Naive thymus-derived CD4-positive, alpha-beta T cell (primary cell): ENCODE data around the gene F12. TPM values are rescaled to one million over a fixed set of nuclear protein-coding genes. Genes with fewer than 3 reads are reported as not detected.

Experiments
- ATAC-seq: fragments of 150-1000 bp; cut with Tn5 transposase; 2 replicates; pipeline ENCODE4 v1.10.0; 2021; ENCODE audit warnings: mild to moderate bottlenecking, moderate library complexity
- CTCF ChIA-PET: fragments of 350-600 bp; sonication (Branson Sonifier 250); formaldehyde crosslinking; loops from one replicate; lab custom pipeline; 2021; ENCODE audit warnings: antibody characterized with exemption; lab: Charles Lee
- POLR2A ChIA-PET: fragments of 350-600 bp; sonication (Branson Sonifier 250); formaldehyde crosslinking; loops from one replicate; lab custom pipeline; 2021; ENCODE audit warnings: antibody characterized with exemption, inconsistent platforms; lab: Charles Lee
- DNase-seq, 9 donors: peaks; one replicate each; pipeline versions ENCODE4 v3.0.0 to v3.0.0-alpha.2; 2020 to 2022; ENCODE audit warnings: mixed read lengths in 1 of 9
- H3K27ac ChIP-seq: one replicate; pipeline ENCODE4 v1.7.0; 2013; ENCODE audit warnings: mild to moderate bottlenecking, low read depth, low read length, moderate library complexity
- H3K27me3 ChIP-seq, 2 donors: one replicate each; pipeline ENCODE4 v1.7.0; 2013; ENCODE audit warnings: low read length in 2 of 2, mild to moderate bottlenecking in 2 of 2, moderate library complexity in 2 of 2; ENCODE audit not compliant: control insufficient read depth in 2 of 2, insufficient read depth in 2 of 2
- H3K36me3 ChIP-seq, 3 experiments: 1 replicate in 2 of 3; 2 replicates in 1 of 3; pipeline ENCODE4 v1.7.0; 2013; ENCODE audit warnings: low read length in 3 of 3, mild to moderate bottlenecking in 3 of 3, moderate library complexity in 1 of 3; ENCODE audit not compliant: insufficient read depth in 3 of 3, control insufficient read depth in 2 of 3
- H3K4me1 ChIP-seq, 2 donors: one replicate each; pipeline ENCODE4 v1.7.0; 2013; ENCODE audit warnings: low read length in 2 of 2, mild to moderate bottlenecking in 2 of 2, moderate library complexity in 1 of 2; ENCODE audit not compliant: control insufficient read depth in 2 of 2, insufficient read depth in 2 of 2
- H3K4me3 ChIP-seq: 2 replicates; pipeline ENCODE4 v1.7.0; 2013; ENCODE audit warnings: mild to moderate bottlenecking, low read length
- H3K9me3 ChIP-seq, 3 experiments: 1 replicate in 2 of 3; 2 replicates in 1 of 3; pipeline ENCODE4 v1.7.0; 2013; ENCODE audit warnings: low read length in 3 of 3; ENCODE audit not compliant: control insufficient read depth in 2 of 3
- H3K27ac Mint-ChIP-seq, 9 donors: one replicate each; pipeline ENCODE4 v1.8.0; 2020 to 2022; ENCODE audit warnings: mixed read lengths in 9 of 9, mild to moderate bottlenecking in 8 of 9, moderate library complexity in 5 of 9, inconsistent platforms in 2 of 9
- H3K27me3 Mint-ChIP-seq, 5 donors: one replicate each; pipeline ENCODE4 v1.8.0; 2021 to 2022; ENCODE audit warnings: mixed read lengths in 5 of 5, mild to moderate bottlenecking in 1 of 5
- H3K36me3 Mint-ChIP-seq, 5 donors: one replicate each; pipeline ENCODE4 v1.8.0; 2020 to 2022; ENCODE audit warnings: mixed read lengths in 5 of 5, mild to moderate bottlenecking in 3 of 5, inconsistent platforms in 1 of 5
- H3K4me1 Mint-ChIP-seq, 7 donors: one replicate each; pipeline ENCODE4 v1.8.0; 2020 to 2022; ENCODE audit warnings: mixed read lengths in 7 of 7, mild to moderate bottlenecking in 3 of 7, inconsistent platforms in 1 of 7
- H3K4me3 Mint-ChIP-seq, 10 donors: one replicate each; pipeline ENCODE4 v1.8.0; 2020 to 2022; ENCODE audit warnings: mild to moderate bottlenecking in 10 of 10, mixed read lengths in 10 of 10, moderate library complexity in 6 of 10, inconsistent platforms in 2 of 10
- H3K9me3 Mint-ChIP-seq, 11 donors: one replicate each; pipeline ENCODE4 v1.8.0; 2020 to 2022; ENCODE audit warnings: mixed read lengths in 11 of 11, mild to moderate bottlenecking in 4 of 11, inconsistent platforms in 1 of 11, moderate library complexity in 1 of 11
- intact Hi-C, 2 donors: fragments of 100-400 bp; cut with micrococcal nuclease; formaldehyde crosslinking; loops; one replicate each; pipeline ENCODE4 v1.15.1; 2023
- polyA plus RNA-seq, 2 donors: library from polyadenylated mRNA; unstranded; fragments of 300-500 nt; fragmentation: Illumina TruSeq; gene quantifications; one replicate each; pipeline ENCODE4 v1.2.3, GENCODE V29; 2021
- total RNA-seq, 6 experiments: library from RNA in 5 of 6; stranded (reverse) in 5 of 6; gene quantifications; 1 replicate in 5 of 6; 2 replicates in 1 of 6; pipeline ENCODE4 v1.2.3 and lab custom pipeline; 2021 to 2026

Gene F12
- total and polyA plus RNA-seq, 7 experiments from 2014 or later = 0.16 to 2.1 (median 0.49) TPM; not detected in 3

DNA sequence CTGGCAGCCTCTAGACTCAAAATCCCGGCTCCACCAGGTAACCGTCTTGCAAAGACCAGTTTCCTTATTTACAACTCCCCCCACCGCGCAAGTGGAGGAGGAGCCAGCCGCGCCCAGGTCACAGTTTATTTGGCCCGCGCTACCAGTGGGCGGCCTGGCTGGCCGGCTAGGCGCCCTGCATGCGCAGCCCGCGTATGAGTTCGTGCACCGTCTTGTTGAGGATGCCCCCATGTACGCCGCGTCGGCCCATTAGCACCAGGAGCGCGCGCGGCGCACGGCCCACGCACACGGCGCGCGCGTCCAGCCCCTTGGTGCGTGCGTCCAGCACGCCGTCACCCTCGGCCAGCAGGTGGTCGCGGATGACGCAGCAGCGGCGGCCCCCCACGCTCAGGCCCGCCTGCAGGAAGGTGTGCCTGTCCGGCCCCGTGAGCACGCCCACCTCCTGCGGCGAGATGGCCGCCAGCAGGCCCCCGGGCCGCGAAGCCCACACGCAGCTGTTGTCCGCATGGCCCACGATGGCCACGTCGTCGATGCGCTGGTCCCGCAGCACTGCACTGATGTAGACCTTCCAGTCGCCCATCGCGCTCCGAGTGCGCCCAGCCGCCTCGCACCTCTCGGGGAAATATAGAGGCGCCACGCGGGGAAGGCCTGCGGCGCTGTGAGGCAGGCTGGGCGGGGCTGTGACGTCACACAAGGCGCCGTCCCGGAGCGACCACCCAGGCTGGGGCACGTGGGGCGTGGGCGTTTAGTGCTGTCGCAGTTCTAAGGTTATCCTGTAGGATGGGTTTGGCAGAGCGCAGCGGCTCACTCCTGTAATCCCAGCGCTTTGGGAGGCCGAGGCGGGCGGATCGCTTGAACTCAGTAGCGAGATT is 9.1 kb downstream of the F12 start, which contains the start of gene PFN3:
TSS of gene PFN3 (minus strand) at position 665 of the 872 bp plus-strand sequence. CDS start at position 580, 85 bp downstream.
- H3K27ac ChIP-seq = no peak within 1 kb of the TSS
- CTCF ChIA-PET = interaction anchor here (0.6 to 9.6 kb wide), 6 partner anchors 9 to 673 kb away, joined by 3 to 189 read pairs (median 67); partner anchors contain the start of gene GRK6
- Mint-ChIP-seq H3K4me1 (peaks cover 7 to 31% (median 18%) of the 10 kb centered on the region in 7 donors), H3K4me3 (no peak within 1 kb of the TSS), H3K9me3 (peaks cover 0 to 3% (median 0%) of the 10 kb centered on the region in 11 donors), H3K27ac (peak within 1 kb of the TSS in 1 of 9 donors; percentile 46), H3K27me3 (peaks cover 0 to 40% (median 0%) of the 10 kb centered on the region in 5 donors), H3K36me3 (no peaks in the 10 kb centered on the region)
- no peak within 1 kb of the TSS for H3K4me3 ChIP-seq
- intact Hi-C loops = no loop called here
- DNase-seq (no peak), ATAC-seq (no peak)
- no peaks in the 10 kb centered on the region for H3K27me3 ChIP-seq
- H3K36me3 ChIP-seq = no peaks in the 10 kb centered on the region
- peaks cover 24% of the 10 kb centered on the region in 2 donors for H3K4me1 ChIP-seq
- POLR2A ChIA-PET = interaction anchor here (5.4 to 9.5 kb wide), 2 partner anchors 9 to 47 kb away, joined by 48 to 156 read pairs; partner anchors contain the start of gene PRR7
- H3K9me3 ChIP-seq = no peaks in the 10 kb centered on the region

DNA sequence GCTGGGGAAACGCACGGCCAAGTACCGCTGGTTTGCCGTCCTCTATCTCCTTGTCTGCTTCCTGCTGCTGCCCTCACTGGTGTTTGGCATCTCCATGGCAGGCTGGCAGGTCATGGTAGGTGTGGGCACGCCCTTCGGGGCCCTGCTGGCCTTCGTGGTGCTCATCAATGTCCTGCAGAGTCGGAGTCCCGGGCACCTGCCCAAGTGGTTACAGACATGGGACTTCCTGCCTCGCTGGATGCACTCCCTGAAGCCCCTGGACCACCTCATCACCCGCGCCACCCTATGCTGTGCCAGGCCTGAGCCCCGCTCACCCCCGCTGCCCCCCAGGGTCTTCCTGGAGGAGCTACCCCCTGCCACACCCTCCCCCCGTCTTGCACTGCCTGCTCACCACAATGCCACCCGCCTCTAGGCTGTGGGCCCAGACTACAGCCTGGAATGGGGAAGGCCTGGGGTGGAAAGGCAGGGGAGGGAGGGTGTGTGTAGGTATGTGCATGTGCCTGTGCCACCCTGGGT is 11.4 kb downstream of the F12 start:
- H3K9me3 ChIP-seq = no peaks in the 10 kb centered on the region
- no peak overlapping the region for H3K4me3 ChIP-seq
- peaks cover 1 to 17% (median 7%) of the 10 kb centered on the region in 7 donors for H3K4me1 Mint-ChIP-seq
- ChIA-PET CTCF (interaction anchor here (0.9 kb wide), 1 partner anchor 59 kb away, joined by 3 read pairs; no protein-coding TSS in a partner anchor), POLR2A (no interaction called here)
- peaks cover 5 to 9% of the 10 kb centered on the region in 2 donors for H3K4me1 ChIP-seq
- H3K27me3 Mint-ChIP-seq = peaks cover 0 to 35% (median 0%) of the 10 kb centered on the region in 5 donors
- no peaks in the 10 kb centered on the region for H3K27me3 ChIP-seq
- intact Hi-C loops = no loop called here
- no peak overlapping the region for H3K4me3 Mint-ChIP-seq
- no peak overlapping the region for H3K27ac ChIP-seq
- H3K27ac Mint-ChIP-seq = no peak overlapping the region
- no peaks in the 10 kb centered on the region for H3K36me3 Mint-ChIP-seq
- DNase-seq (no peak), ATAC-seq (no peak)
- peaks cover 0 to 4% (median 0%) of the 10 kb centered on the region in 11 donors for H3K9me3 Mint-ChIP-seq
- H3K36me3 ChIP-seq = no peaks in the 10 kb centered on the region

DNA sequence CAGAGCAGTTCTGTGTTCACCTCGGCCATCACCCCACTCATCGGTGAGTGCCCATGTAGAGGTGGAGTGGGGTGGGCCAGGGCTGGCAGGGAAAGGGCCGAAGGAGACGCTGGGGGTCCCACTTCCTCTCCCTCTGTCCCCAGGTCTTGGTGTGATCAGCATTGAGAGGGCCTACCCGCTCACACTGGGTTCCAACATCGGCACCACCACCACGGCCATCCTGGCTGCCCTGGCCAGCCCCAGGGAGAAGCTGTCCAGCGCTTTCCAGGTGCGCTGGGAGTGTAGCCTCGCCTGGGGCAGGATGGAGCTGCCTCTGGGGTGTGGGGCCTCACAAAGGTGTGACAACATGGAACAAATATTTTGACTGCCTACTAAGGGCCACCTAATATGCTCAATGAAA is 12.6 kb downstream of the F12 start:
- Histone ChIP-seq H3K4me3 (no peak overlapping the region), H3K4me1 (no peaks in the 10 kb centered on the region), H3K27me3 (no peaks in the 10 kb centered on the region), H3K36me3 (no peaks in the 10 kb centered on the region), H3K27ac (no peak overlapping the region), H3K9me3 (no peaks in the 10 kb centered on the region)
- DNase-seq (no peak), ATAC-seq (no peak)
- ChIA-PET CTCF (no interaction called here), POLR2A (no interaction called here)
- Mint-ChIP-seq H3K27ac (no peak overlapping the region), H3K27me3 (peaks cover 0 to 24% (median 0%) of the 10 kb centered on the region in 5 donors), H3K4me3 (no peak overlapping the region), H3K36me3 (no peaks in the 10 kb centered on the region), H3K9me3 (peaks cover 0 to 4% (median 0%) of the 10 kb centered on the region in 11 donors), H3K4me1 (peaks cover 0 to 7% (median 0%) of the 10 kb centered on the region in 7 donors)
- intact Hi-C loops = no loop called here

DNA sequence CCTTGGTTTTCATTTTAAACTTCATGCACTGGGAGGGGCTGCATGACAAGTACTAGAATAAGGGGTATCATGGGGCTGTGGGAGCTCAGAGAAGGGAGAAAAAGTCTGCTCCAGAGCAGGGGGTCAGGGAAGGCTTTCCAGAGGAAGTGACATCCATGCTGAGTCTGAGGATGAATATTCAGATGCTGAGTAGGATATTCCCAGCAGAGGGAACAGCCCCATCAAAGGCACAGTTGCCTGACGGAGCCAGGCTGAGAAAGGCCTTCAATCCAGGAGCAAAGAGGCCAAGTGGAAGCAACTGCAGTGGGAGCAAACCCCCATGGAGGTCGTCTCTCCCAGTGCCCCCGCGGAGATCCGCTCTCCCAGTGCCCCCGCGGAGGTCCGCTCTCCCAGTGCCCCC is 13.3 kb downstream of the F12 start:
- H3K27ac Mint-ChIP-seq = no peak overlapping the region

DNA sequence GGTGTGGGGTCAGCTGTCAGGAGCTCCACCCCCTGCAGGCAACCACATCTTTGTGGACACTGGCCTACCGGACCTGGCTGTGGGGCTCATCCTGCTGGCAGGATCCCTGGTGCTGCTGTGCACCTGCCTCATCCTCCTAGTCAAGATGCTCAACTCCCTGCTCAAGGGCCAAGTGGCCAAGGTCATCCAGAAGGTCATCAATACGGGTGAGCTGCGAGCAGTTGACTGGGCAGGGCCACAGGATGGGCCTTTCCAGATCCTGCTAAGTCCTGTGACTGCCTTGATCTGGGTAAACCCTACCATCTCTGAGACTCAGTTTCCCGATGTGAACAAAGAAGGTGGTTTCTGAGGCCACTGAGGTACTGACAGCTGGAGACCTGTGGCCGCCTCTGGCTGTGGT is 15.4 kb downstream of the F12 start:
- peaks cover 0 to 11% (median 0%) of the 10 kb centered on the region in 5 donors for H3K27me3 Mint-ChIP-seq
- DNase-seq (no peak), ATAC-seq (no peak)
- CTCF ChIA-PET = interaction anchor here (1.3 to 5.9 kb wide), 3 partner anchors 9 to 60 kb away, joined by 3 to 116 read pairs (median 5); partner anchors contain the start of gene PFN3
- no peaks in the 10 kb centered on the region for H3K36me3 Mint-ChIP-seq
- no peak overlapping the region for H3K27ac Mint-ChIP-seq
- peaks cover 0 to 2% (median 0%) of the 10 kb centered on the region in 11 donors for H3K9me3 Mint-ChIP-seq
- intact Hi-C loops = loop anchor here in 1 of 2 donors (5.0 kb wide), 1 partner anchor 282 kb away; no protein-coding TSS in a partner anchor
- peaks cover 21 to 29% (median 24%) of the 10 kb centered on the region in 7 donors for H3K4me1 Mint-ChIP-seq
- POLR2A ChIA-PET = no interaction called here
- Histone ChIP-seq H3K27me3 (no peaks in the 10 kb centered on the region), H3K4me3 (no peak overlapping the region), H3K27ac (no peak overlapping the region), H3K9me3 (no peaks in the 10 kb centered on the region), H3K36me3 (no peaks in the 10 kb centered on the region), H3K4me1 (peaks cover 17 to 21% of the 10 kb centered on the region in 2 donors)
- H3K4me3 Mint-ChIP-seq = no peak overlapping the region

More for the DNA sequence above, 13.3 kb downstream of the F12 start:
- Mint-ChIP-seq H3K4me1 (peaks cover 3 to 9% (median 5%) of the 10 kb centered on the region in 7 donors), H3K27me3 (peaks cover 0 to 17% (median 0%) of the 10 kb centered on the region in 5 donors), H3K4me3 (no peak overlapping the region), H3K9me3 (peaks cover 0 to 2% (median 0%) of the 10 kb centered on the region in 11 donors), H3K36me3 (no peaks in the 10 kb centered on the region)
- Histone ChIP-seq H3K36me3 (no peaks in the 10 kb centered on the region), H3K27me3 (no peaks in the 10 kb centered on the region), H3K4me1 (peaks cover 0 to under 1% of the 10 kb centered on the region in 2 donors), H3K9me3 (no peaks in the 10 kb centered on the region), H3K27ac (no peak overlapping the region), H3K4me3 (no peak overlapping the region)
- CTCF ChIA-PET = no interaction called here
- DNase-seq = no peak
- ATAC-seq = no peak
- POLR2A ChIA-PET = no interaction called here
- intact Hi-C loops = no loop called here

DNA sequence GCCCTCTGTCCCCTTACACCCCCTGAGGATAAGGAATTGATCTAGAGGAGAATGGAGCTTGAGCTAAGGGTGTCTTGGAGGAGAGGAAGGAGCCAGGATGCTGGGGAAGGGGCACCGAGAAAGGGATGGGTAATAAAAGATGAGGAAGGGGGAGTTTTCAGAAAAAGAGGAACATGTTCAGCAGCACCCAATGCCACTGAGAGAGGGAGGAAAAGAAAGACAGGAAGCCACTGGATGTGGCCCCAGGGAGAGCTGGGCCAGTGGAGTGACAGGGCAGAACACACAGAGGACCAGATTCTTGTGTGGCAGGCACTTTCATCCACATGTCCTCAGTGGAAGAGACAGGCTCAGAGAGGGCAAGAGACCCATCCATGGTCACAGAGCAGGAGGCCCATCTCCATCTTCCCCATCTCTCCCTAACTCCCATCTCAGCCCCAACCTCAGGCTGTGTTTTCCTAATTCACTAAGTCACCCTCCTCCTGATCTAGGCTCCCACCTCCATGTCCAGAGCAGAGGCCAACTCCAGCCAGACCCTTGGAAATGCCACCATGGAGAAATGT is 16.1 kb downstream of the F12 start:
- POLR2A ChIA-PET = interaction anchor here (0.7 to 5.1 kb wide), 3 partner anchors 10 to 275 kb away, joined by 3 to 48 read pairs (median 46); partner anchors contain the start of gene PFN3
- H3K4me1 Mint-ChIP-seq = peaks cover 28 to 36% (median 31%) of the 10 kb centered on the region in 7 donors

More for the DNA sequence above, 16.1 kb downstream of the F12 start:
- intact Hi-C loops = loop anchor here in 1 of 2 donors (5.0 kb wide), 1 partner anchor 281 kb away; no protein-coding TSS in a partner anchor
- H3K9me3 ChIP-seq = no peaks in the 10 kb centered on the region
- H3K4me3 ChIP-seq = no peak overlapping the region
- peak overlapping the region in 4 of 9 donors; percentile 7 to 60 (median 34) for H3K27ac Mint-ChIP-seq
- H3K27me3 ChIP-seq = no peaks in the 10 kb centered on the region
- no peak for DNase-seq
- H3K27ac ChIP-seq = no peak overlapping the region
- no peak for ATAC-seq
- H3K4me1 ChIP-seq = peaks cover 24 to 28% of the 10 kb centered on the region in 2 donors
- peak overlapping the region in 2 of 10 donors; percentile 12 to 22 for H3K4me3 Mint-ChIP-seq
- no peaks in the 10 kb centered on the region for H3K36me3 Mint-ChIP-seq
- CTCF ChIA-PET = interaction anchor here (1.0 to 5.9 kb wide), 3 partner anchors 9 to 61 kb away, joined by 3 to 116 read pairs (median 7); partner anchors contain the start of gene PFN3
- peaks cover 0 to 4% (median 0%) of the 10 kb centered on the region in 11 donors for H3K9me3 Mint-ChIP-seq
- H3K27me3 Mint-ChIP-seq = peaks cover 0 to 6% (median 0%) of the 10 kb centered on the region in 5 donors
- H3K36me3 ChIP-seq = no peaks in the 10 kb centered on the region
